HG03064 (cell line): ENCODE data around the gene STOML1.
"Not testable (repeated sequence)": the region's sequence is repeated elsewhere in the genome, so short reads cannot be mapped to it uniquely, and the experiment has no call there.

Source experiments
- ATAC-seq: cut with Tn5 transposase; IDR thresholded peaks from one replicate; pipeline ENCODE4 v1.9.1; 2021; ENCODE audit warnings: low read depth; ENCODE audit not compliant: unreplicated experiment

The STOML1 gene

GRCh38 chr15:73965758-73966113 lies 26.4 kb downstream of the STOML1 start:
- no peak for ATAC-seq

GRCh38 chr15:73965094-73965757 lies 26.9 kb downstream of the STOML1 start:
- ATAC-seq, result no peak

GRCh38 chr15:73964736-73965093 lies 27.4 kb downstream of the STOML1 start:
- no peak for ATAC-seq

- ATAC-seq, result no peak
Observed at GRCh38 chr15:73962433-73962832, 29.7 kb downstream of the STOML1 start.

GRCh38 chr15:73960472-73961070 lies 31.5 kb downstream of the STOML1 start:
- ATAC-seq, result not testable (repeated sequence)

- no peak for ATAC-seq
Observed at GRCh38 chr15:73959801-73960200, 32.3 kb downstream of the STOML1 start.

- no peak for ATAC-seq
Observed at GRCh38 chr15:73959012-73959581, 33.0 kb downstream of the STOML1 start.

- no peak for ATAC-seq
Observed at GRCh38 chr15:73957785-73958184, 34.3 kb downstream of the STOML1 start.

GRCh38 chr15:73957276-73957675 lies 34.8 kb downstream of the STOML1 start:
- ATAC-seq, result no peak

GRCh38 chr15:73956743-73957135 lies 35.4 kb downstream of the STOML1 start:
- no peak for ATAC-seq

- ATAC-seq, result no peak
Observed at GRCh38 chr15:73955861-73956742, 36.0 kb downstream of the STOML1 start.

GRCh38 chr15:73955326-73955725 lies 36.8 kb downstream of the STOML1 start:
- no peak for ATAC-seq

GRCh38 chr15:73954188-73955145 lies 37.6 kb downstream of the STOML1 start:
- no peak for ATAC-seq

GRCh38 chr15:73952913-73953750 lies 39.0 kb downstream of the STOML1 start:
- ATAC-seq, result no peak

GRCh38 chr15:73952171-73952912 lies 39.8 kb downstream of the STOML1 start:
- no peak for ATAC-seq

- ATAC-seq, result no peak
Observed at GRCh38 chr15:73951601-73952000, 40.5 kb downstream of the STOML1 start.

GRCh38 chr15:73950831-73951561 lies 41.1 kb downstream of the STOML1 start:
- no peak for ATAC-seq

GRCh38 chr15:73950479-73950830 lies 41.6 kb downstream of the STOML1 start:
- ATAC-seq, result no peak
